ENCODE data around the gene MEIOB. TPM values are rescaled to one million over a fixed set of nuclear protein-coding genes. Genes with fewer than 3 reads are reported as not detected.

Gene MEIOB
- total RNA-seq, 1 experiment from 2014 or later: 0.62 TPM

DNA sequence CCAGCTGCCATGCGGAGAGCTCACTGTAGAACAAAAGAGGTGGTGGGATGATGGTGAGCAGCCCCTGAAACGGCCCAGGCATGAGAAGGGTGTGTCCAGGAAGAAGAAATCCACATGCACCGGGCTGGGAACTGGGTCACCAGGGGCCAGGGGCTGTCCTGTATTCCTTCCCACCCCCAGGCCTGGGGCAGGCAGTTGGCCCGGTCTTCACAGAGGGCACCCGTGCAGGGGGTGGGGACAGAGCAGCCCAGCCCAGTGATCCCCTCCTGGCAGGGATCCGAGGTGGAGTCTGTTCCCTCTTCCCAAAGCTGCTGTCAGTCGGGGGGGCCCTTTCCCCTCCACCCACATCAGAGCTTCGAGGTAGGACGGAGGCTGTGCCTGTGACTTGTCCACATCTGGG is 37.0 kb upstream of the MEIOB start:
- H3K9me3 ChIP-seq (ENCODE audit: low read depth, low read length, poor library complexity, severe bottlenecking): no peaks in the 10 kb centered on the region
- no TSS peak for BruUV-seq (replicated peaks)
- intact Hi-C loops (cut with micrococcal nuclease; ENCODE audit: unreplicated experiment): no loop called here
- DNase-seq (ENCODE audit: low spot score): no peak
- no peak overlapping the region for H3K27ac ChIP-seq (ENCODE audit: low read depth, low read length, poor library complexity, severe bottlenecking)
- H3K36me3 ChIP-seq (ENCODE audit: insufficient read depth, low read length, poor library complexity, severe bottlenecking): no peaks in the 10 kb centered on the region
- no peaks in the 10 kb centered on the region for H3K4me1 ChIP-seq (ENCODE audit: insufficient read depth, low read length, poor library complexity, severe bottlenecking)
- POLR2A ChIA-PET (ENCODE audit: low non-redundant PET): no interaction called here
- CTCF ChIA-PET: no interaction called here
- TF ChIP-seq EZH2 (IDR thresholded peaks at IDR 0.05; ENCODE audit: borderline replicate concordance, low read depth, low read length, poor library complexity, severe bottlenecking): no peak
- no peaks in the 10 kb centered on the region for H3K27me3 ChIP-seq (replicated peaks; ENCODE audit: insufficient read depth, low read depth, low read length, poor library complexity)
- H3K4me3 ChIP-seq (ENCODE audit: low read depth, low read length, poor library complexity, severe bottlenecking): no peak overlapping the region

DNA sequence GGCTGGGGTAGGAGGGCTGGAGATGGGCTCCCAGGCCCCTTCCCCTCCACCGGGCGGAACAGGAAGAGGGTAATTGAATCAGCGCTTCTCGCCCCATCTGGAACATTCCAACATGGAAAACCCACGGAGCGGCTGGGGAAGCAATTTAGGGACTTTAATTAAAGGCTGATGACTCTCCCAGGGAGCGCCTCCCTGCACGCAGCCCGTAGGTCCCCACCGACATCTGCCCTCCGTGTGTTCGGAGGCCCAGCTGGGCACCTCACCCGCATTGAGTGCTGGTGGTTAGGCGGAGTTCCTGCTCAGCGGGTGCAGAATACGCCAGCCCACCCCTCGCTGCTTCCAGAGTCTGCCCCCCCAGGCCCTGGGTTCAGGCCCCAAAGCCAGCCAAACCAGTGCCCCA is 36.2 kb upstream of the MEIOB start:
- H3K27me3 ChIP-seq (replicated peaks; ENCODE audit: insufficient read depth, low read depth, low read length, poor library complexity): no peaks in the 10 kb centered on the region
- CTCF ChIA-PET: no interaction called here
- no TSS peak for BruUV-seq (replicated peaks)

DNA sequence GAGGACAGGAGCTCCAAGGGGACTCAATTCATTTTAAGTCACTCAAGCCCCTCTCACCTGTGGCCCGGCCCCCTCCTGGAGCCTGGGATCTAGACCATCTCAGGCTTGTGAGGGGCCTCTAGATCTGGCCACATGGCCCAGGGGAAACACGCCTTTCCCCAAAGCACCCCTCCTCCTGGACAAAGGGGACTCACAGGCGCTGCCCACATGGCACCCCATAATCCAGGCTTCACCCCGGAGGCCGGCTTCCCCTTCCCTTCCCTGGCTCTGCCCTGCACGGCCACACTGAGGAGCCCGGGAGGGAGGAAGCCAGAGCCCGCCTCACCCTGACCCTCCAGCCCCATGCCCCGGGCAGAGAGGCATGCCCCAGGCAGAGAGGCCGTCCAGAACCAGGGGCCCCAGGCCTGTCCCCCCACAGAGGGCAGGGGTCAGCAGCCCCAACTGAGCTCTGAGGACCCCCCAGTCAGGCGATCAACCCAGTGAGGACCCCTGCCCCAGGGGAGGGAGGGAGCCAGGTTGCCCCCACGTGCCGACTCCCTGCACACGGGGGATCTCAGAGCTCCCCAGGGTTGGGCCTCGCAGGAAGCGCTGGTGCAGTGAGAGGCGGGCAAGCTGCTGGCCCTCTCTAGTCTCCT is 35.4 kb upstream of the MEIOB start:
- Histone ChIP-seq H3K27ac (ENCODE audit: low read depth, low read length, poor library complexity, severe bottlenecking) (no peak overlapping the region), H3K27me3 (replicated peaks; ENCODE audit: insufficient read depth, low read depth, low read length, poor library complexity) (no peaks in the 10 kb centered on the region), H3K4me3 (ENCODE audit: low read depth, low read length, poor library complexity, severe bottlenecking) (no peak overlapping the region), H3K9me3 (ENCODE audit: low read depth, low read length, poor library complexity, severe bottlenecking) (no peaks in the 10 kb centered on the region), H3K4me1 (ENCODE audit: insufficient read depth, low read length, poor library complexity, severe bottlenecking) (no peaks in the 10 kb centered on the region), H3K36me3 (ENCODE audit: insufficient read depth, low read length, poor library complexity, severe bottlenecking) (no peaks in the 10 kb centered on the region)
- POLR2A ChIA-PET (ENCODE audit: low non-redundant PET): interaction anchor here (0.6 kb wide), 1 partner anchor 21 kb away, joined by 16 read pairs; no protein-coding TSS in a partner anchor
- no peak for DNase-seq (ENCODE audit: low spot score)
- CTCF ChIA-PET: no interaction called here
- TF ChIP-seq, protein P1, sequence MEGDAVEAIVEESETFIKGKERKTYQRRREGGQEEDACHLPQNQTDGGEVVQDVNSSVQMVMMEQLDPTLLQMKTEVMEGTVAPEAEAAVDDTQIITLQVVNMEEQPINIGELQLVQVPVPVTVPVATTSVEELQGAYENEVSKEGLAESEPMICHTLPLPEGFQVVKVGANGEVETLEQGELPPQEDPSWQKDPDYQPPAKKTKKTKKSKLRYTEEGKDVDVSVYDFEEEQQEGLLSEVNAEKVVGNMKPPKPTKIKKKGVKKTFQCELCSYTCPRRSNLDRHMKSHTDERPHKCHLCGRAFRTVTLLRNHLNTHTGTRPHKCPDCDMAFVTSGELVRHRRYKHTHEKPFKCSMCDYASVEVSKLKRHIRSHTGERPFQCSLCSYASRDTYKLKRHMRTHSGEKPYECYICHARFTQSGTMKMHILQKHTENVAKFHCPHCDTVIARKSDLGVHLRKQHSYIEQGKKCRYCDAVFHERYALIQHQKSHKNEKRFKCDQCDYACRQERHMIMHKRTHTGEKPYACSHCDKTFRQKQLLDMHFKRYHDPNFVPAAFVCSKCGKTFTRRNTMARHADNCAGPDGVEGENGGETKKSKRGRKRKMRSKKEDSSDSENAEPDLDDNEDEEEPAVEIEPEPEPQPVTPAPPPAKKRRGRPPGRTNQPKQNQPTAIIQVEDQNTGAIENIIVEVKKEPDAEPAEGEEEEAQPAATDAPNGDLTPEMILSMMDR (conservative IDR thresholded peaks at IDR 0.05; ENCODE audit: low read depth, low read length): no peak
- TF ChIP-seq EZH2 (IDR thresholded peaks at IDR 0.05; ENCODE audit: borderline replicate concordance, low read depth, low read length, poor library complexity, severe bottlenecking): no peak
- BruUV-seq (replicated peaks): no TSS peak
- intact Hi-C loops (cut with micrococcal nuclease; ENCODE audit: unreplicated experiment): no loop called here

More for the DNA sequence above, 36.2 kb upstream of the MEIOB start:
- Histone ChIP-seq H3K27ac (ENCODE audit: low read depth, low read length, poor library complexity, severe bottlenecking) (no peak overlapping the region), H3K4me3 (ENCODE audit: low read depth, low read length, poor library complexity, severe bottlenecking) (no peak overlapping the region), H3K36me3 (ENCODE audit: insufficient read depth, low read length, poor library complexity, severe bottlenecking) (no peaks in the 10 kb centered on the region), H3K4me1 (ENCODE audit: insufficient read depth, low read length, poor library complexity, severe bottlenecking) (no peaks in the 10 kb centered on the region), H3K9me3 (ENCODE audit: low read depth, low read length, poor library complexity, severe bottlenecking) (no peaks in the 10 kb centered on the region)
- no peak for DNase-seq (ENCODE audit: low spot score)
- TF ChIP-seq, protein P1 (conservative IDR thresholded peaks at IDR 0.05; ENCODE audit: low read depth, low read length): no peak
- no peak for TF ChIP-seq EZH2 (IDR thresholded peaks at IDR 0.05; ENCODE audit: borderline replicate concordance, low read depth, low read length, poor library complexity, severe bottlenecking)
- intact Hi-C loops (cut with micrococcal nuclease; ENCODE audit: unreplicated experiment): no loop called here
- POLR2A ChIA-PET (ENCODE audit: low non-redundant PET): no interaction called here

DNA sequence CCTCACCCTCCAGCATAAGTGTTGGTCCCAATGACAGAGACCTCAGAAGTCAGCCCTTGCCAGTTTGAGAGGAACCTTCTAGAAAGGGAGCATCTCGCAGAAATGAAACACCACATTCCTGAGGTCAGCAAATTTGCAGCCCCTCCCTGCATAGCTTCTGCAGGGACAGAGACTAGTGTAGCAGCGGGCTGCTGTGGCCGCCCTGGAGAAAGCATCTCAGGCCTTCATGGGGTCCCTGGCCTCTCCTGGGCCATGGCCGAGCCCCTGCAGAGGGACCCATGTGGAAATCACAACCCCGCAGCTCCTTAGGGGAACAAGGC is 34.8 kb upstream of the MEIOB start:
- no peak overlapping the region for H3K4me3 ChIP-seq (ENCODE audit: low read depth, low read length, poor library complexity, severe bottlenecking)
- no TSS peak for BruUV-seq (replicated peaks)
- H3K4me1 ChIP-seq (ENCODE audit: insufficient read depth, low read length, poor library complexity, severe bottlenecking): no peaks in the 10 kb centered on the region
- no peak overlapping the region for H3K27ac ChIP-seq (ENCODE audit: low read depth, low read length, poor library complexity, severe bottlenecking)
- no peak for DNase-seq (ENCODE audit: low spot score)
- no peak for TF ChIP-seq EZH2 (IDR thresholded peaks at IDR 0.05; ENCODE audit: borderline replicate concordance, low read depth, low read length, poor library complexity, severe bottlenecking)
- TF ChIP-seq, protein P1 (conservative IDR thresholded peaks at IDR 0.05; ENCODE audit: low read depth, low read length): no peak
- H3K36me3 ChIP-seq (ENCODE audit: insufficient read depth, low read length, poor library complexity, severe bottlenecking): no peaks in the 10 kb centered on the region
- POLR2A ChIA-PET (ENCODE audit: low non-redundant PET): interaction anchor here (0.6 kb wide), 1 partner anchor 21 kb away, joined by 16 read pairs; no protein-coding TSS in a partner anchor
- no peaks in the 10 kb centered on the region for H3K27me3 ChIP-seq (replicated peaks; ENCODE audit: insufficient read depth, low read depth, low read length, poor library complexity)
- no peaks in the 10 kb centered on the region for H3K9me3 ChIP-seq (ENCODE audit: low read depth, low read length, poor library complexity, severe bottlenecking)
- CTCF ChIA-PET: no interaction called here
- intact Hi-C loops (cut with micrococcal nuclease; ENCODE audit: unreplicated experiment): no loop called here
